Measurements from ENCODE around the gene RMC1. TPM values are rescaled to one million over a fixed set of nuclear protein-coding genes. Genes with fewer than 3 reads are reported as not detected.

The RMC1 gene
- total and polyA plus RNA-seq, 2 of the 13 experiments (the other 11 are each of a cell fraction or from before 2014, with no cell fraction given) = 9.4 to 19.5 TPM

- TF ChIP-seq MZF1 (CRISPR knock-in tag; IDR thresholded peaks at IDR 0.05; ENCODE audit: borderline replicate concordance) = no peak
- TF ChIP-seq YEATS2 (CRISPR knock-in tag; IDR thresholded peaks at IDR 0.05; ENCODE audit: borderline replicate concordance) = no peak
- TF ChIP-seq ZNF557 (CRISPR knock-in tag; IDR thresholded peaks at IDR 0.05) = no peak
- no peak for TF ChIP-seq ZNF30 (CRISPR knock-in tag; IDR thresholded peaks at IDR 0.05)
- TF ChIP-seq ZNF253 (CRISPR knock-in tag; IDR thresholded peaks at IDR 0.05; ENCODE audit: borderline replicate concordance) = no peak
- TF ChIP-seq IKZF5 (CRISPR knock-in tag; IDR thresholded peaks at IDR 0.05) = no peak
- TF ChIP-seq NR0B2 (CRISPR knock-in tag; IDR thresholded peaks at IDR 0.05) = no peak
- TF ChIP-seq SAP130 (CRISPR knock-in tag; IDR thresholded peaks at IDR 0.05; ENCODE audit: low read depth) = peak; percentile 76
- TF ChIP-seq SUZ12 (IDR thresholded peaks at IDR 0.05; ENCODE audit: low read depth, low read length) = no peak
- no peak for TF ChIP-seq SAFB2 (CRISPR knock-in tag; IDR thresholded peaks at IDR 0.05; ENCODE audit: borderline replicate concordance, low read depth)
- TF ChIP-seq ZNF724P (CRISPR knock-in tag; IDR thresholded peaks at IDR 0.05; ENCODE audit: borderline replicate concordance) = no peak
- no peak for TF ChIP-seq POGK (CRISPR knock-in tag; conservative IDR thresholded peaks at IDR 0.05)
- TF ChIP-seq ZFP37 (CRISPR knock-in tag; IDR thresholded peaks at IDR 0.05; ENCODE audit: borderline replicate concordance) = no peak
- TF ChIP-seq ZFP62 (CRISPR knock-in tag; IDR thresholded peaks at IDR 0.05) = no peak
- no peak for TF ChIP-seq PLRG1 (conservative IDR thresholded peaks at IDR 0.05)
- no peak for TF ChIP-seq ZNF713 (CRISPR knock-in tag; IDR thresholded peaks at IDR 0.05)
- TF ChIP-seq SP5 (CRISPR knock-in tag; IDR thresholded peaks at IDR 0.05; ENCODE audit: borderline replicate concordance, low read depth) = peak; percentile 38; the same call in 1 of the 2 replicates
- TF ChIP-seq HNF1B (CRISPR knock-in tag; IDR thresholded peaks at IDR 0.05) = no peak
- no peak for TF ChIP-seq ZNF503 (CRISPR knock-in tag; IDR thresholded peaks at IDR 0.05)
- 0 out of 2 replicates have a peak, but pooled peaks have one; percentile 19 for TF ChIP-seq ZFY (CRISPR knock-in tag; IDR thresholded peaks at IDR 0.05)
- peak; percentile 91 for TF ChIP-seq ZNF629 (CRISPR knock-in tag; conservative IDR thresholded peaks at IDR 0.05)
- TF ChIP-seq HES4 (CRISPR knock-in tag; IDR thresholded peaks at IDR 0.05; ENCODE audit: borderline replicate concordance) = no peak
These were observed 42.7 kb upstream of the RMC1 start (continued) for GRCh38 chr18:23460285-23461273.

Data from HepG2 (cell line).